Karpas-422 (cell line): ENCODE results near the gene OR6C65. TPM values are rescaled to one million over a fixed set of nuclear protein-coding genes. Genes with fewer than 3 reads are reported as not detected.

Experiments
- total RNA-seq: library from RNA; depleted of rRNA; stranded (reverse); fragments of >200 nt; shearing (Covaris generic); gene quantifications from 2 replicates; pipeline ENCODE4 v1.2.3, GENCODE V29; 2014; ENCODE audit warnings: low replicate concordance; rRNA removed

The OR6C65 gene
- total RNA-seq, 1 experiment from 2014 or later: not detected

Other genes with a start within 250 kb of the OR6C65 start
- gene OR10A7, start 179.5 kb upstream of the OR6C65 start, total RNA-seq: not detected in 2 replicates
- gene OR6C74, start 155.9 kb upstream of the OR6C65 start, total RNA-seq: not detected in 2 replicates
- not detected in 2 replicates for gene OR6C6, start 104.0 kb upstream of the OR6C65 start, total RNA-seq
- gene OR6C1, start 86.2 kb upstream of the OR6C65 start, total RNA-seq: not detected in 2 replicates
- gene OR6C3, start 69.8 kb upstream of the OR6C65 start, total RNA-seq: not detected in 2 replicates
- gene OR6C75, start 37.6 kb upstream of the OR6C65 start, total RNA-seq: not detected in 2 replicates
- gene OR6C76, start 25.7 kb downstream of the OR6C65 start, total RNA-seq: not detected in 2 replicates
- gene OR6C2, start 43.5 kb downstream of the OR6C65 start, total RNA-seq: not detected in 2 replicates
- not detected in 2 replicates for gene OR6C70, start 69.6 kb downstream of the OR6C65 start, total RNA-seq
- gene OR6C68, start 91.8 kb downstream of the OR6C65 start, total RNA-seq: not detected in 2 replicates
- gene OR6C4, start 149.1 kb downstream of the OR6C65 start, total RNA-seq: not detected in 2 replicates
- gene OR2AP1, start 171.9 kb downstream of the OR6C65 start, total RNA-seq: not detected in 2 replicates
- gene OR10P1, start 236.4 kb downstream of the OR6C65 start, total RNA-seq: not detected in 2 replicates